ENCODE measurements around the gene GPX3. TPM values are rescaled to one million over a fixed set of nuclear protein-coding genes. Genes with fewer than 3 reads are reported as not detected.

The GPX3 gene
- total RNA-seq, 3 donors from 2014 or later = 44.6 to 460 (median 147) TPM

- TF ChIP-seq, protein P1, sequence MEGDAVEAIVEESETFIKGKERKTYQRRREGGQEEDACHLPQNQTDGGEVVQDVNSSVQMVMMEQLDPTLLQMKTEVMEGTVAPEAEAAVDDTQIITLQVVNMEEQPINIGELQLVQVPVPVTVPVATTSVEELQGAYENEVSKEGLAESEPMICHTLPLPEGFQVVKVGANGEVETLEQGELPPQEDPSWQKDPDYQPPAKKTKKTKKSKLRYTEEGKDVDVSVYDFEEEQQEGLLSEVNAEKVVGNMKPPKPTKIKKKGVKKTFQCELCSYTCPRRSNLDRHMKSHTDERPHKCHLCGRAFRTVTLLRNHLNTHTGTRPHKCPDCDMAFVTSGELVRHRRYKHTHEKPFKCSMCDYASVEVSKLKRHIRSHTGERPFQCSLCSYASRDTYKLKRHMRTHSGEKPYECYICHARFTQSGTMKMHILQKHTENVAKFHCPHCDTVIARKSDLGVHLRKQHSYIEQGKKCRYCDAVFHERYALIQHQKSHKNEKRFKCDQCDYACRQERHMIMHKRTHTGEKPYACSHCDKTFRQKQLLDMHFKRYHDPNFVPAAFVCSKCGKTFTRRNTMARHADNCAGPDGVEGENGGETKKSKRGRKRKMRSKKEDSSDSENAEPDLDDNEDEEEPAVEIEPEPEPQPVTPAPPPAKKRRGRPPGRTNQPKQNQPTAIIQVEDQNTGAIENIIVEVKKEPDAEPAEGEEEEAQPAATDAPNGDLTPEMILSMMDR (IDR thresholded peaks at IDR 0.05) = no peak
- intact Hi-C loops (cut with DNase I, micrococcal nuclease) = no loop called here
- ATAC-seq (no peak), DNase-seq (no peak)
- Histone ChIP-seq H3K9me3 (no peaks in the 10 kb centered on the region), H3K36me3 (ENCODE audit: low read depth) (no peaks in the 10 kb centered on the region), H3K4me3 (no peak overlapping the region), H3K4me1 (ENCODE audit: low read depth) (no peaks in the 10 kb centered on the region)
Measured at GRCh38 chr5:151024440-151025249, 4.3 kb downstream of the GPX3 start.

- ATAC-seq = no peak
- Histone ChIP-seq H3K9me3 (no peaks in the 10 kb centered on the region), H3K4me3 (no peak overlapping the region), H3K36me3 (ENCODE audit: low read depth) (no peaks in the 10 kb centered on the region), H3K4me1 (ENCODE audit: low read depth) (no peaks in the 10 kb centered on the region)
- TF ChIP-seq, protein P1 (IDR thresholded peaks at IDR 0.05) = no peak
- intact Hi-C loops (cut with DNase I, micrococcal nuclease) = no loop called here
- DNase-seq = no peak
Measured at GRCh38 chr5:151025250-151025606, 4.8 kb downstream of the GPX3 start.

GRCh38 chr5:151026088-151026487, 5.7 kb downstream of the GPX3 start:
- intact Hi-C loops (cut with DNase I, micrococcal nuclease) = no loop called here
- ATAC-seq (no peak), DNase-seq (no peak)
- TF ChIP-seq, protein P1 (IDR thresholded peaks at IDR 0.05) = no peak
- H3K9me3 ChIP-seq = no peaks in the 10 kb centered on the region
- no peak overlapping the region for H3K4me3 ChIP-seq
- no peaks in the 10 kb centered on the region for H3K4me1 ChIP-seq (ENCODE audit: low read depth)
- no peaks in the 10 kb centered on the region for H3K36me3 ChIP-seq (ENCODE audit: low read depth)

DNA sequence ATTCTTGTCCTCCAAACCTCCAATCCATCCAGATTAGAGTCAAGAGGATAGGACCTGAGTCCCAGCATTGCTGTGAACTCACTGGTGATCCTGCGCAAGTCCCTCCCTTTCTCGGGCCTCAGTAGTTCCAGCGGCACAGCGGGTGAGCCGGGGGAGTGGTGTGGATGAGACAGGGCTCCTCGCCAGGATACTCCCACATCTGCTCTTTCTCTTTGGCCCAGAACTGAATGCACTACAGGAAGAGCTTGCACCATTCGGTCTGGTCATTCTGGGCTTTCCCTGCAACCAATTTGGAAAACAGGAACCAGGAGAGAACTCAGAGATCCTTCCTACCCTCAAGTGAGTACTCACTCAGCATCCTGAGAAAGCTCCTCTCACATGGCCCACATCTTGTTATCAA, 6.3 kb downstream of the GPX3 start:
- no peak for ATAC-seq
- intact Hi-C loops (cut with DNase I, micrococcal nuclease) = no loop called here
- H3K4me3 ChIP-seq = no peak overlapping the region
- no peaks in the 10 kb centered on the region for H3K4me1 ChIP-seq (ENCODE audit: low read depth)
- H3K36me3 ChIP-seq (ENCODE audit: low read depth) = peaks cover 3% of the 10 kb centered on the region
- H3K9me3 ChIP-seq = no peaks in the 10 kb centered on the region
- TF ChIP-seq, protein P1 (IDR thresholded peaks at IDR 0.05) = no peak
- DNase-seq = no peak

- Histone ChIP-seq H3K4me1 (ENCODE audit: low read depth) (no peaks in the 10 kb centered on the region), H3K9me3 (no peaks in the 10 kb centered on the region), H3K4me3 (no peak overlapping the region), H3K36me3 (ENCODE audit: low read depth) (peaks cover 3% of the 10 kb centered on the region)
- DNase-seq = no peak
- TF ChIP-seq, protein P1 (IDR thresholded peaks at IDR 0.05) = no peak
- no peak for ATAC-seq
- intact Hi-C loops (cut with DNase I, micrococcal nuclease) = no loop called here
Measured at GRCh38 chr5:151027961-151028479, 7.6 kb downstream of the GPX3 start.
